Measurements from ENCODE around the gene PREP. TPM values are rescaled to one million over a fixed set of nuclear protein-coding genes. Genes with fewer than 3 reads are reported as not detected.

The PREP gene
- total RNA-seq, result 9.9 and 13.1 TPM in 2 replicates

- no peak for DNase-seq (ENCODE audit: low read depth)
- TF ChIP-seq CTCF (conservative IDR thresholded peaks at IDR 0.05; ENCODE audit: low read depth, low read length), result peak; percentile 83
- H3K4me3 ChIP-seq (ENCODE audit: low read depth, low read length), result peak within 1 kb of the TSS; percentile 97
These were observed at the start of gene PREP for GRCh38 chr6:105402939-105403935. Gene PREP, minus strand, starts transcription at chr6:105403082. Its CDS starts 191 bp downstream, at chr6:105402891.

GRCh38 chr6:105452376-105452775 lies 49.5 kb upstream of the PREP start:
- no peak for DNase-seq (ENCODE audit: low read depth)
- no peak for TF ChIP-seq CTCF (conservative IDR thresholded peaks at IDR 0.05; ENCODE audit: low read depth, low read length)

GRCh38 chr6:105449756-105450390 lies 47.0 kb upstream of the PREP start:
- no peak for DNase-seq (ENCODE audit: low read depth)
- no peak for TF ChIP-seq CTCF (conservative IDR thresholded peaks at IDR 0.05; ENCODE audit: low read depth, low read length)
- H3K4me3 ChIP-seq (ENCODE audit: low read depth, low read length), result no peak overlapping the region

More at GRCh38 chr6:105452376-105452775, 49.5 kb upstream of the PREP start:
- no peak overlapping the region for H3K4me3 ChIP-seq (ENCODE audit: low read depth, low read length)

- no peak for DNase-seq (ENCODE audit: low read depth)
- no peak overlapping the region for H3K4me3 ChIP-seq (ENCODE audit: low read depth, low read length)
- TF ChIP-seq CTCF (conservative IDR thresholded peaks at IDR 0.05; ENCODE audit: low read depth, low read length), result no peak
These were observed 42.6 kb upstream of the PREP start for GRCh38 chr6:105445481-105445880.

GRCh38 chr6:105443941-105444340 lies 41.1 kb upstream of the PREP start:
- no peak for DNase-seq (ENCODE audit: low read depth)
- H3K4me3 ChIP-seq (ENCODE audit: low read depth, low read length), result no peak overlapping the region
- TF ChIP-seq CTCF (conservative IDR thresholded peaks at IDR 0.05; ENCODE audit: low read depth, low read length), result no peak

GRCh38 chr6:105442369-105442768 lies 39.5 kb upstream of the PREP start:
- DNase-seq (ENCODE audit: low read depth), result no peak
- TF ChIP-seq CTCF (conservative IDR thresholded peaks at IDR 0.05; ENCODE audit: low read depth, low read length), result no peak
- no peak overlapping the region for H3K4me3 ChIP-seq (ENCODE audit: low read depth, low read length)
